ENCODE results near the gene STIM1. TPM values are rescaled to one million over a fixed set of nuclear protein-coding genes. Genes with fewer than 3 reads are reported as not detected.

The STIM1 gene
- total RNA-seq, 1 donor from 2014 or later: 60.7 TPM

DNA sequence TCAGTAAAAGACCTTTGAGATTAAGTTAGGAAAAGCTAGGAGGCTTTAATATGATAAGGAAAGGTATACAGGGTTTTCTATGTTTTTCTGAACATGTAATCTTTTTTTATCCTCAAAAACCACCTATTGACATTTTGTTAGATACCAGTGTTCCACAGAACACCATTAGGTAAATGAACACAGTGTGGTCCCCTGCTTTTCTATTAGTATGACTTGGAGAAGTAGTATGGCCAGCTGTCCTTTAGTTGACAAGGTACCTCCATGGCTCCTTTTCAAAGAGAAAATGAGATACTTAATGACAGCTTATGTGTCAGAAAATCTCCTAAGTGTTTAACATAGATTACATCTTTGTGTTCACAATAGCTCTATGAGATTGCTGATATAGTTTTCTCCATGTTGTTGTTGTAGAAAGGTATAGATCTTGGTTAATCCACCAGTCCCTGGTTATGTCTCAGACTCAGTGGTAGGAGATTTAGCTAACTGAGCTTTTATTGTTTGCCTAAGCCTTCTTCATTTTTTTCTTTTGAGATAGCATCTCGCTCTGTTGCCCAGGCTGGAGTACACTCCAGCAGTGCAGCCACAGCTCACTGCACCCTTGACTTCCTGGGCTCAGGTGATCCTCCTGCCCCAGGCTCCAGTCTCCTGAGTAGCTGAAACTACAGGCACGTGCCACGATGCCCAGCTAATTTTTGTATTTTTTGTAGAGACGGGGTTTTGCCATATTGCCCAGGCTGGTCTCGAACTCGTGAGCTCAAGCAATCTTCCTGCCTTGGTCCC is 46.0 kb downstream of the STIM1 start:
- TF ChIP-seq, protein P1, sequence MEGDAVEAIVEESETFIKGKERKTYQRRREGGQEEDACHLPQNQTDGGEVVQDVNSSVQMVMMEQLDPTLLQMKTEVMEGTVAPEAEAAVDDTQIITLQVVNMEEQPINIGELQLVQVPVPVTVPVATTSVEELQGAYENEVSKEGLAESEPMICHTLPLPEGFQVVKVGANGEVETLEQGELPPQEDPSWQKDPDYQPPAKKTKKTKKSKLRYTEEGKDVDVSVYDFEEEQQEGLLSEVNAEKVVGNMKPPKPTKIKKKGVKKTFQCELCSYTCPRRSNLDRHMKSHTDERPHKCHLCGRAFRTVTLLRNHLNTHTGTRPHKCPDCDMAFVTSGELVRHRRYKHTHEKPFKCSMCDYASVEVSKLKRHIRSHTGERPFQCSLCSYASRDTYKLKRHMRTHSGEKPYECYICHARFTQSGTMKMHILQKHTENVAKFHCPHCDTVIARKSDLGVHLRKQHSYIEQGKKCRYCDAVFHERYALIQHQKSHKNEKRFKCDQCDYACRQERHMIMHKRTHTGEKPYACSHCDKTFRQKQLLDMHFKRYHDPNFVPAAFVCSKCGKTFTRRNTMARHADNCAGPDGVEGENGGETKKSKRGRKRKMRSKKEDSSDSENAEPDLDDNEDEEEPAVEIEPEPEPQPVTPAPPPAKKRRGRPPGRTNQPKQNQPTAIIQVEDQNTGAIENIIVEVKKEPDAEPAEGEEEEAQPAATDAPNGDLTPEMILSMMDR (IDR thresholded peaks at IDR 0.05): no peak
- intact Hi-C loops (cut with DNase I): no loop called here
- Histone ChIP-seq H3K4me3 (no peak overlapping the region), H3K4me1 (peaks cover 44% of the 10 kb centered on the region), H3K36me3 (no peaks in the 10 kb centered on the region), H3K27me3 (no peaks in the 10 kb centered on the region), H3K9me3 (no peaks in the 10 kb centered on the region), H3K27ac (no peak overlapping the region)
- no peak for ATAC-seq
- no peak for DNase-seq

DNA sequence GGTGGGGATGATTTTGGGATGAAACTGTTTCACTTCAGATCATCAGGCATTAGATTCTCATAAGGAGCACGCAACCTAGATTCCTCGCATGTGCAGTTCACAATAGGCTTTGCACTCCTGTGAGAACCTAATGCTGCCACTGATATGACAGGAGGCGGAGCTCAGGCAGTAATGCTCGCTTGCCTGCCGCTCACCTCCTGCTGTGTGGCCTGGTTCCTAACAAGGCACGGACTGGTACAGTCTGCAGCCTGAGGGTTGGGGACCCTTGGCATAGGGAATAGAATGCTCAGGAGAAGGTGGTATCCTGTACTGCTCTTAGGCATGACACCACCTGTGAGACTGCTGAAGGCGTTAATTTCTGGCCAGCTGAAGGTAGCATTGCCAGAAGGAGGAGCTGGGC is 47.0 kb downstream of the STIM1 start:
- Histone ChIP-seq H3K9me3 (no peaks in the 10 kb centered on the region), H3K4me1 (peaks cover 46% of the 10 kb centered on the region), H3K36me3 (no peaks in the 10 kb centered on the region), H3K27me3 (no peaks in the 10 kb centered on the region), H3K27ac (no peak overlapping the region), H3K4me3 (no peak overlapping the region)
- no peak for ATAC-seq
- no peak for DNase-seq
- intact Hi-C loops (cut with DNase I): no loop called here
- TF ChIP-seq, protein P1 (IDR thresholded peaks at IDR 0.05): no peak

GRCh38 chr11:3903207-3903896 is 47.9 kb downstream of the STIM1 start:
- no peaks in the 10 kb centered on the region for H3K27me3 ChIP-seq
- peaks cover 50% of the 10 kb centered on the region for H3K4me1 ChIP-seq
- peak; percentile 41 for ATAC-seq
- no peak overlapping the region for H3K27ac ChIP-seq
- no peak overlapping the region for H3K4me3 ChIP-seq
- TF ChIP-seq, protein P1 (IDR thresholded peaks at IDR 0.05): no peak
- no peak for DNase-seq
- no peaks in the 10 kb centered on the region for H3K9me3 ChIP-seq
- intact Hi-C loops (cut with DNase I): no loop called here
- H3K36me3 ChIP-seq: no peaks in the 10 kb centered on the region

- TF ChIP-seq, protein P1 (IDR thresholded peaks at IDR 0.05): no peak
- intact Hi-C loops (cut with DNase I): no loop called here
- H3K27ac ChIP-seq: peak overlapping the region; percentile 69
These were observed 48.8 kb downstream of the STIM1 start for GRCh38 chr11:3904228-3904627.

DNA sequence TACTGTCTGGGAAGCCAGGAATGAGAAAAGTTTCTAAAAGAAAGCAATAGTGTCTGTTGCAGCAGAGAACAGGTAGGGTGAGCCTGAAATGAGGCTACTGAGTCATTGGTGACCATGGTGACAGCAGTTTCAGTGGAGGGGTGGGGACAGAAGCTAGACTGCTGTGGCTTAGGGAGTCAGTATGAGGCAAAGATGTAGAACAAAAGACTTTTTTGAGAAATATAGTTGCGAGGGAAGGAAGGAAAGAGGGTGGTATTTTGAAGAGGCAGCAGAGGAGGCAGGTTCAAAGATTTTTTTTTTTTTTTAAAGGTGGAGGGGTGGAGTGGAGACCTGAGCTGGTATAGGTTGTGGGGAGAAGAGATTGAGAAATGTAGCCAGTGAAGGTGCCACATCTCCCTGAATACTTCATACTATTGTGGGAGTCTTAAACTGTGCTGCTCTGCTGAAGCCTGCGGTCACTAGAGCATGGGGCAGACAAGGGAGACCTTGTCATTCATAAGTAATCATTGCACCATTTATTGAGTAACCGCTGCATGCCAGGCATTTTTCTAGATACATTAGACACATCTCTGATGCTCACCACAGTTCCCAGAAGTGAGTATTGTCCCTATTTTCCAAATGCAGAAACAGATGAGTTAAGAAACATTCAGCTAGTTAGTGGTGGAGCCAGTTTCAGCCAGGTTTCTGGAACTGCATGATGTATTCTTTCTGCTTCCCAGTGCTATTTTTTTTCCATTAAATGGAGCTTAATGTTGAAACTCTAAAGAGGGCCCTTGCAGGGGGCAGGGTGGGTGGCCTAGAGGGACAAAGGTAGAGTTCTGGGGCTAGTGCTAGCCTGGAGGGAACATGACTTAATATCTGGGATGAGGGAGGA is 49.9 kb downstream of the STIM1 start:
- no peak overlapping the region for H3K4me3 ChIP-seq
- no peaks in the 10 kb centered on the region for H3K27me3 ChIP-seq
- H3K4me1 ChIP-seq: peaks cover 50% of the 10 kb centered on the region
- H3K27ac ChIP-seq: peak overlapping the region; percentile 69
- no peak for DNase-seq
- no peaks in the 10 kb centered on the region for H3K9me3 ChIP-seq
- intact Hi-C loops (cut with DNase I): no loop called here
- H3K36me3 ChIP-seq: no peaks in the 10 kb centered on the region
- peak; percentile 87 for ATAC-seq
- TF ChIP-seq, protein P1 (IDR thresholded peaks at IDR 0.05): no peak

More at GRCh38 chr11:3904228-3904627, 48.8 kb downstream of the STIM1 start:
- H3K4me1 ChIP-seq: peaks cover 50% of the 10 kb centered on the region
- H3K4me3 ChIP-seq: no peak overlapping the region
- no peaks in the 10 kb centered on the region for H3K36me3 ChIP-seq
- H3K27me3 ChIP-seq: no peaks in the 10 kb centered on the region
- DNase-seq (no peak), ATAC-seq (peak; percentile 51)
- no peaks in the 10 kb centered on the region for H3K9me3 ChIP-seq
